ENCODE data around the gene GRK6. TPM values are rescaled to one million over a fixed set of nuclear protein-coding genes. Genes with fewer than 3 reads are reported as not detected.

GRK6 gene
- total and polyA plus RNA-seq, 2 of the 4 experiments (the other 2 are of a cell fraction) = 25.3 to 30.1 TPM

DNA sequence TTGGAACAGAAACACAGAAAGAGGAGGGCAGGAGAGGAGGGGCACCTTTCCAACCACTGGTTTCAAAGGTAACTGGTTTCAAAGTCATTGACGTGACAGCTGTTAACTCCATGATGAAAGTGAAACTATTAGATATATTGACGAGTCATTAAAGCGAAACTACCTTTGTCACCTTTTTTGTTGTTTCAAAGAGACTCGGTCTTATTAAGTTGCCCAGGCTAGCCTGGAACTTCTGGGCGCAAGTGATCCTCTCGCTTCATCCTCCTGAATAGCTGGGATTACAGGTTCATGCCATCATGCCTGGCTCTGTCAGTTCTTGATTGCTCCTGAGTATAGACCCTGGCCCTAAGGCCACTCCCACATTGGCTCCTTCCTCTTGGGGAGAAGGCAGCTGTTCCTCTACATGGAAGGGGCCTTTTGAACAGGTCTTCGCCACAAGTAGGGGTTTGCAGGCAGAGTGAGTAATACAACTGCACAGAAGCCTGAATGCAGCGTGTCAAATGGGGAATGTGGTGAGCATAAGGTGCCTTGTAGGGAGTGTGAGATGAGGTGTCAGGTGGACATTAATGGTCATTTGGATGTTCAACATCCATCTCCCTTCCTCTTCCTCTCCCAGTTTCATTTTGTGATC is 13.8 kb upstream of the GRK6 start:
- Histone ChIP-seq H3K9me3 (ENCODE audit: control insufficient read depth, insufficient read depth, low read length) (no peaks in the 10 kb centered on the region), H3K4me2 (ENCODE audit: low read depth, low read length) (no peak overlapping the region), H2BK5ac (ENCODE audit: low read depth, low read length, poor library complexity, severe bottlenecking) (no peak overlapping the region), H3K18ac (ENCODE audit: low read depth, low read length) (no peak overlapping the region), H3K27me3 (ENCODE audit: control insufficient read depth, insufficient read depth, low read length) (peaks cover 20% of the 10 kb centered on the region), H2BK15ac (ENCODE audit: low read depth, low read length) (no peak overlapping the region), H3K4me1 (ENCODE audit: control insufficient read depth, insufficient read depth, low read length) (no peaks in the 10 kb centered on the region), H3K9ac (ENCODE audit: low read depth, low read length) (no peak overlapping the region), H2AFZ (replicated peaks; ENCODE audit: low read length, poor library complexity) (no peak overlapping the region), H3K4ac (ENCODE audit: low read depth, low read length) (no peak overlapping the region), H2BK20ac (ENCODE audit: low read depth, low read length) (no peak overlapping the region), H3K14ac (replicated peaks; ENCODE audit: low read depth, low read length) (no peak overlapping the region), H3K9me1 (ENCODE audit: insufficient read depth, low read length) (no peaks in the 10 kb centered on the region), H4K20me1 (ENCODE audit: insufficient read depth, low read length) (no peaks in the 10 kb centered on the region), H4K5ac (ENCODE audit: low read depth, low read length) (no peak overlapping the region), H3K27ac (ENCODE audit: insufficient read depth, low read length) (no peak overlapping the region), H4K8ac (ENCODE audit: low read depth in 2 of 2, low read length in 2 of 2) (no peak overlapping the region), H2AK9ac (replicated peaks; ENCODE audit: low read depth, low read length, poor library complexity) (no peak overlapping the region), H4K91ac (ENCODE audit: insufficient read depth, low read depth, low read length) (no peak overlapping the region), H3K79me1 (ENCODE audit: low read depth in 1 of 2, low read length in 2 of 2) (no peaks in the 10 kb centered on the region), H2BK120ac (ENCODE audit: low read depth, low read length) (no peak overlapping the region), H2AK5ac (ENCODE audit: low read depth, low read length) (no peak overlapping the region), H3K4me3 (ENCODE audit: insufficient read depth, low read depth, low read length) (no peak overlapping the region), H3K23ac (ENCODE audit: low read depth, low read length) (no peak overlapping the region), H3K36me3 (ENCODE audit: control insufficient read depth, insufficient read depth, low read length) (no peaks in the 10 kb centered on the region), H3K56ac (ENCODE audit: extremely low read depth, insufficient read depth, low read length) (no peak overlapping the region)
- ChIA-PET CTCF (no interaction called here), POLR2A (ENCODE audit: unreplicated experiment) (no interaction called here)
- dilution Hi-C loops (cut with HindIII; ENCODE audit: low sequenced_read_pairs, unreplicated experiment) (no loop called here), in situ Hi-C loops (cut with MboI; ENCODE audit: low sequenced_read_pairs) (no loop called here), intact Hi-C loops (cut with micrococcal nuclease) (no loop called here)
- TF ChIP-seq ELK1 (IDR thresholded peaks at IDR 0.05; ENCODE audit: borderline replicate concordance, low read depth, low read length) (no peak), MXI1 (IDR thresholded peaks at IDR 0.05; ENCODE audit: borderline replicate concordance, low read depth, low read length) (no peak), CTCF (conservative IDR thresholded peaks at IDR 0.05; ENCODE audit: low read depth, low read length) (no peak), NFE2L2 (IDR thresholded peaks at IDR 0.05; ENCODE audit: low read depth, low read length) (no peak), SMC3 (IDR thresholded peaks at IDR 0.05; ENCODE audit: low read depth, low read length) (no peak), FOS (IDR thresholded peaks at IDR 0.05; ENCODE audit: low read depth, low read length) (no peak), BHLHE40 (IDR thresholded peaks at IDR 0.05; ENCODE audit: low read depth, low read length) (no peak), POLR2A (IDR thresholded peaks at IDR 0.05; ENCODE audit: low read depth, low read length) (no peak), RFX5 (IDR thresholded peaks at IDR 0.05; ENCODE audit: low read depth, low read length) (no peak), RAD21 (IDR thresholded peaks at IDR 0.05; ENCODE audit: low read length) (no peak), MAZ (IDR thresholded peaks at IDR 0.05; ENCODE audit: borderline replicate concordance, low read depth, low read length) (no peak), CHD1 (IDR thresholded peaks at IDR 0.05; ENCODE audit: low read depth, low read length) (no peak), MAFK (IDR thresholded peaks at IDR 0.05; ENCODE audit: low read depth, low read length) (no peak), RCOR1 (IDR thresholded peaks at IDR 0.05; ENCODE audit: insufficient replicate concordance, low read length) (no peak), CEBPB (IDR thresholded peaks at IDR 0.05; ENCODE audit: low read depth, low read length) (no peak)
- TF ChIP-seq, protein P1, sequence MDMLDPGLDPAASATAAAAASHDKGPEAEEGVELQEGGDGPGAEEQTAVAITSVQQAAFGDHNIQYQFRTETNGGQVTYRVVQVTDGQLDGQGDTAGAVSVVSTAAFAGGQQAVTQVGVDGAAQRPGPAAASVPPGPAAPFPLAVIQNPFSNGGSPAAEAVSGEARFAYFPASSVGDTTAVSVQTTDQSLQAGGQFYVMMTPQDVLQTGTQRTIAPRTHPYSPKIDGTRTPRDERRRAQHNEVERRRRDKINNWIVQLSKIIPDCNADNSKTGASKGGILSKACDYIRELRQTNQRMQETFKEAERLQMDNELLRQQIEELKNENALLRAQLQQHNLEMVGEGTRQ (IDR thresholded peaks at IDR 0.05; ENCODE audit: low read depth, low read length) = no peak
- no TSS peak for BruUV-seq (replicated peaks)
- DNase-seq = no peak
- ATAC-seq (ENCODE audit: low read depth) = no peak
- WGBS, 2 experiments (ENCODE audit: extremely low coverage in 2 of 2, insufficient read length in 1 of 2) = 92% methylated on average over 4 of the region's 8 CpGs; no CpG with 5 or more reads in 1 of the 2 experiments
